ENCODE results near the gene NXT1.

Gene NXT1

DNA sequence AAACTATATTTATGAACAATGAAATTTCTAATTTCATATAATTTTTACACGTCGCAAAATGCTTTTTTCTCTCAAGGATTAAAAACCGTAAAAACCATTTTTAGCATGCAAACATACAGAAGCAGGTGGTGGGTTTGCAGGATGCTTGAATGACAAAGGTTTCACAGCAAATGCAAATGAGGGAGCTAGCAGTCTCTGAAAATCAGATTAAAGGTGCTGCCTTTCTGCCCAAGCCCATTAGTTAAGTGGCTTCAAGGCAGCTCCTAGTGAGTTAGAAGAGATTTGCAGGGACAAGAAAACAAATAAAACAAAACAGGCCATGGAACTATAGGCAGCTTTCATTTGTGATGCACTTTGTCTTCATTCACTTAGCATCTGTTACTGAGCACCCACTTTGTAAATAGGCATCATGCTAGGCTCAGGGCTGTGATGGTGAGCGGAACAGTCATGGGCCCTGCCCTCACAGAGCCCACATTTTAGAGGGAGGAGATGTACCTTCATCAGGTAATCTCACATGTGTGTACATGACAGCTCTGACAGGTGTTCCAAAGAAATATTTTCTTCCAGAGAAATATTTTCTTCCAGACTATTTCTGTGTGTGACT lies 41.2 kb downstream of the NXT1 start:
- no peak for DNase-seq (ENCODE audit: low spot score)

DNA sequence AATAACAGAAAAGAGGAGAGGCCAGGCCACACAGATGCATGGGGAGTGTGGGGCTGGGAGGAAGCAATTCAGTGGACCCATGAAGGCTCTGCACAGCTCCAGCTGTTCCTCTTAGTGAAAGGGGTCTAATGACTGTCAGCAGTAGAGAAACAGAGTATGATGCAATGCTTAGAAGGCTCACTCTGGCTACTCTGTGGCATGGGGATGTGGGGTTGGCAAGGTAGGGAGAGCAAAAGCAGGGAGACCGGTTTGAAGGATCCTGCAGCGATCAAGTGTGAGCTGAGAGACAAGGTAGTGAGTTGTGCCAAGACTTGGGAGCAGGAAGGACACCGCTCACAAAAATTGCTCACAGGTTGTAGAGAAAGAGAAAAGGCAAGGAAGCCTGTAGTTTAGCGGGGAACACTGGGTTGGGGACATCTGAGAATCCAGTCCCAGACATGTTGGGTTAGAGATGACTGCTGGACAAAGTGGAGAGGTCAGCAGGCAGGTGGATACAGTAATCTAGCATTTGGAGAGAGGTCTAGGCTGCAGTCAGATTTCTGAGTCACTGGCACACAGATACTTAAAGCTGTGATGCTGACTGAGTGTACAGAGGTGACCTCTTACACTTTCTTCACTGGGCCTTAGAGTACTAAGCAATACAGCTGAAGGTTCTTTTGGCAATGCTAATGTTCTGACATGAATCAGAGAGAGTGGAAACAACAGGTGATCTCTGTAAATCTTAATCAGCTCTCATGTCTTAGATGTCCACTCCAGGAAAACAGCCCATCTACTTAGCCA lies 43.6 kb downstream of the NXT1 start:
- DNase-seq (ENCODE audit: low spot score), result no peak

GRCh38 chr20:23396950-23397627 lies 46.5 kb downstream of the NXT1 start:
- no peak for DNase-seq (ENCODE audit: low spot score)

DNA sequence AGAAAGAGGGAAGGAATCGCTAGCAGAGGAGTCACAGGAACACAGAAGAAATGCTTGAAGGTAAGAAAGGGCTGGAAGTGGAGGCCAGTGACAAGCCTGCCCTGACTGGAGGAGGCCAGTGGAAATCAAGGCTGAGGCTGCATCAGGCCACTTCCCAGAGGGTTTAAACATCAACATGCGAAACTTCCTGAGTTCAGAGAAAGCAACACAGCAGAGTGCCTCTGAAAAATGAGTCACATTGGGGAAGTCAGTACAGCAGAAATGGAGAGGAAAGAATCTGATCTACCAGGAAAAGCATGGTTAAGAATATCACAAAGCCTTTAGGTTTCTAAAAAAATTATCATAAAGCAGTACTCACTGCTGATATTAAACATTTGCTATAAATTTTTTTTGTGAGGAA lies 47.4 kb downstream of the NXT1 start:
- no peak for DNase-seq (ENCODE audit: low spot score)

GRCh38 chr20:23399568-23400241 lies 49.1 kb downstream of the NXT1 start:
- DNase-seq (ENCODE audit: low spot score), result peak; percentile 15

DNA sequence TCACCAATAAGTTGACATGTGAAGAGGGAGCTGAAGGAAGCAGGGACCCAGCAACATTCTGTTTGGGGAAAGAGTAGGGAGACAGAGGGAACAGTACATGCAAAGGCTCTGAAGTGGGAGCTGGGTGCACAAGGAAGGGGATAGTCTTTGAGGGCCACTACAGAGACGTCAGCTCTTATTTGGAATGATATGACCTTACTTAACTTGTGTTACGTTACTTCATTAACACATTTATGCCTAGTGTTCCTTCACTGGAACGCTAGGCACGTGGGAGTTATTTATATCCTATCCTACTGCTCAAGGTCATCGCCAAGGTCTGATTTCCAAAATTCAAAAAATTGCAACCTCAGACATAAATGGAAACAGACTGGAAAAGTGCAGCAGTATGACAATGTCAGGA lies 50.5 kb downstream of the NXT1 start:
- no peak for DNase-seq (ENCODE audit: low spot score)

- DNase-seq (ENCODE audit: low spot score), result no peak
Observed at GRCh38 chr20:23403751-23404150, 53.2 kb downstream of the NXT1 start.

- DNase-seq (ENCODE audit: low spot score), result no peak
Observed at GRCh38 chr20:23404196-23404595, 53.6 kb downstream of the NXT1 start.

Data from NAMALWA (cell line).